ENCODE measurements around the gene OR6V1.

DNA sequence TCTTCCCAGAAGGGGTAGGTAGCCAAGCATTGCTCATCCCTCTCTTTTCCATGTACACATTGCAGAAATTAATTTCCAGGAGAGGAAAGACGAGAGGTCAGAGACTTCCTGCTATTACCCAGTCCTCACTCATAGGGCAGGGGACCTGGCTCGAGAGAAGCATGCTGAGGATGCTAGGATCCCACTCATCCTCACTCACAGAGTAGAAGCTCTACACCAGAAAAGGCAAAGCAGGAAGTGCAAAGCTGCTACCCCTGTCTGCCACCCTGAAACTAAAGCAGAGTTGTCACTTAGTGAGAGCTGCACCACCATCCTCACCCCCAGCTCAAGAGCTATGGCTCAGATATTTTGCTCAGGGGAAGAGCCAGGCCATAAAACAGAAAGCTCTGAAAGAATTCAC lies 35.1 kb upstream of the OR6V1 start:
- TF ChIP-seq POLR2A (IDR thresholded peaks at IDR 0.05), result no peak
- TF ChIP-seq, protein P1, sequence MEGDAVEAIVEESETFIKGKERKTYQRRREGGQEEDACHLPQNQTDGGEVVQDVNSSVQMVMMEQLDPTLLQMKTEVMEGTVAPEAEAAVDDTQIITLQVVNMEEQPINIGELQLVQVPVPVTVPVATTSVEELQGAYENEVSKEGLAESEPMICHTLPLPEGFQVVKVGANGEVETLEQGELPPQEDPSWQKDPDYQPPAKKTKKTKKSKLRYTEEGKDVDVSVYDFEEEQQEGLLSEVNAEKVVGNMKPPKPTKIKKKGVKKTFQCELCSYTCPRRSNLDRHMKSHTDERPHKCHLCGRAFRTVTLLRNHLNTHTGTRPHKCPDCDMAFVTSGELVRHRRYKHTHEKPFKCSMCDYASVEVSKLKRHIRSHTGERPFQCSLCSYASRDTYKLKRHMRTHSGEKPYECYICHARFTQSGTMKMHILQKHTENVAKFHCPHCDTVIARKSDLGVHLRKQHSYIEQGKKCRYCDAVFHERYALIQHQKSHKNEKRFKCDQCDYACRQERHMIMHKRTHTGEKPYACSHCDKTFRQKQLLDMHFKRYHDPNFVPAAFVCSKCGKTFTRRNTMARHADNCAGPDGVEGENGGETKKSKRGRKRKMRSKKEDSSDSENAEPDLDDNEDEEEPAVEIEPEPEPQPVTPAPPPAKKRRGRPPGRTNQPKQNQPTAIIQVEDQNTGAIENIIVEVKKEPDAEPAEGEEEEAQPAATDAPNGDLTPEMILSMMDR (IDR thresholded peaks at IDR 0.05), result no peak

Data from right lobe of liver (tissue), 4 donors.